ENCODE measurements around the gene CKMT1A.

DNA sequence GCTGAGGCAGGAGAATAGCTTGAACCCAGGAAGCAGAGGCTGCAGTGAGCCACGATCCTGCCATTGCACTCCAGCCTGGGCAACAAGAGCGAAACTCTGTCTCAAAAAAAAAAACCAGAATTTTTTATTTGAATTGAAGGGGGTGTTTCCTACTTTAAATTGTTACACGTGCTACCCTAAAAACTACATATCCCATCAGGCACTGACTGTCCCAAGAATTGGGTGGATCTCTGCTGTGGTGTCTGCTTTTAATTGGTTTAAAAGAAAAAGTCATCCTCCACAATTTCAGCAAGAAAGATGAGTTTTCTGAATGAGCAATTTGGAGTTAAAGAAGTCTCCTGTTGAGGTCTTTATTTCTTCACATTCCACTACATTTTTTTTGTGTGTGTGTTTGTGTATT lies 54.7 kb downstream of the CKMT1A start:
- TF ChIP-seq POLR2A (IDR thresholded peaks at IDR 0.05; ENCODE audit: low read depth, low read length): no peak
- no peak for TF ChIP-seq TAF1 (IDR thresholded peaks at IDR 0.05; ENCODE audit: borderline replicate concordance, low read depth, low read length)
- no peak for TF ChIP-seq POLR2AphosphoS5 (IDR thresholded peaks at IDR 0.05; ENCODE audit: low read depth, low read length)

All from GM12892 (cell line).